ELF-1 (cell line): ENCODE measurements around the gene ZGLP1.
A peak's percentile ranks its signal among the peaks of the same experiment; 100 is the strongest.

Source experiments
- DNase-seq: peaks from one replicate; pipeline ENCODE4 v3.0.0-alpha.2; 2016; ENCODE audit warnings: low read depth, low spot score

The ZGLP1 gene

DNA sequence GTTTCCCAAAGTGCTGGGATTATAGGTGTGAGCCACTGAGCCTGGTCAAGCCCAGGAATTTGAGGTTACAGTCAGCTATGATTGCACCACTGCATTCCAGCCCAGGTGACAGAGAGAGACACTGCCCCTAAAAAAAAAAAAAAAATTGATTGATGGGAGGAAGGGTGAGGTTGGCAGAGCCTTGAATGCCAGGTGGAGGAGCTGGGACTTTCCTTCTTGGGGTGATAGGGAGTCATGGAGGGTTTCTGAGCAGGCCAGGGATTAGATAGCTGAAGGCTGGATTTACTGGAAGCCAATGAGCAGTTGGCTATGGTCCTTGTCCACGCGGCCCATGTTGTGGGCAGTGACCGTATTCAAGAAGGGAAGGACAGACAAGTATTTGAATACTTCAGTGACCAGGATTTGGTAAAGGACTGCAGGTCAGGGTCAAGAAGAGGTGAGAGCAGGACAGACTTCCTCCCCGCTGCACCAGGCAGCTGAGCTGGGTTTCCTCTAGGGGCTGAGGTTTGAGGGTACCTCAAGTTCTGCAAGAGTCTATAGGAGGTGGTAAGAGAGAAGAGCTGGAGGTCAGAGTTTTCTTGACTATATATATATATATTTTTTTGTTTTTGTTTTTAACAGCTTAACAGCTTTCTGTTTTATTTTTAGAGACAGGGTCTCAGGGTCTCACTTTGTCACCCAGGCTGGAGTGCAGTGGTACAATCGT is 29.7 kb downstream of the ZGLP1 start:
- no peak for DNase-seq

DNA sequence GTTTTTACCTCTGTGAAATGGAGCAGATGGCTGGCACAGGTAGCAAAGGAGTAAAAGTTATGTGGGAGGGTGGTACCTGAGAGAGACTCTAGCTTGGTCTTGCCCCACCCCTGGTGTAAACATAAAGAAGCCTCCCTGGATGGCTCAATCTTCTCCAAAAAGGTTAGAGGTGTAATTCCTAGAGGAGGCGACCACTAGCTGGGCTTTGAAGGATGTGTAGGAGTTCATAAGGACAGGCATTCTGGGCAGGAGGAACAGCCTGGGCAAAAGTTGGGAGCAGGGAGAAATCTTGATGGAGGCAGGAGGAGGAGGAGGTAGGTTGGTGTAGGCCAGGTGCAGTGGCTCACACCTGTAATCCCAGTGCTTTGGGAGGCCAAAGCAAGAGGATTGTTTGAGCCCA is 30.7 kb downstream of the ZGLP1 start:
- no peak for DNase-seq

DNA sequence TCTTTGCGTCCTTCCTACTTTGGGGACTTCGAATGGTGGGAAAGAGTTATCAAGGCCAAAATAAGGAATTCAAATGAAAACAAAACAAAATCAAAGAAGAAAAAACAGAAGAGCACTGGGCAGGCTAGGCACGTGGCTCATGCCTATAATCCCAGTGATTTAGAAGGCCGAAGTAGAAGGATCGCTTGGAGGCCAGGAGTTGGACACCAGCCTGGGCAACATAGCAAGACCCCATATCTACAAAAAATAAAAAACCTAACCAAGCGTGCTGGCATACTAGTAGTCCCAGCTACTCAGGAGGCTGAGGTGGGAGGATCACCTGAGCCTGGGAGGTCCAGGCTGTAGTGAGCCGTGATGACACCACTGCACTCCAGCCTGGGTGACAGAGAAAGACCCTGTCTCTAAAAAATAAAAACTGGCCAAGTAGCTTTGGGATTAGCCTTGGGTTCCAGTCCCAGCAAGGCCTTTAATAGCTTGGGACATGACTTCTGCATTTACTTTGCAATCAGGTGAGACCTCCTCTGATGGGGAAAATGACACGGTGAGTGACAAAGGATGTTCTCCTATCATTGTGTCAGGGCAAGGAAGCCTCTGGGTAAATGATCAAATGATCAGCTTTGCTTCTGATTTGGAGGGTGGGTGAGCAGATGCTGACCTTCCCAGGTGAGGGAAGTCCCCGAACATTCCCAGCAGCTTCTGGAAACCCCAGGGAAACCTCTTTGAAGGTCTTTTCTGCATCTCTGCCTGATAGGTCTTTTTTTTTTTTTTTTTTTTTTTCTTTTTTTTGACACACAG is 31.6 kb downstream of the ZGLP1 start:
- DNase-seq, result no peak

DNA sequence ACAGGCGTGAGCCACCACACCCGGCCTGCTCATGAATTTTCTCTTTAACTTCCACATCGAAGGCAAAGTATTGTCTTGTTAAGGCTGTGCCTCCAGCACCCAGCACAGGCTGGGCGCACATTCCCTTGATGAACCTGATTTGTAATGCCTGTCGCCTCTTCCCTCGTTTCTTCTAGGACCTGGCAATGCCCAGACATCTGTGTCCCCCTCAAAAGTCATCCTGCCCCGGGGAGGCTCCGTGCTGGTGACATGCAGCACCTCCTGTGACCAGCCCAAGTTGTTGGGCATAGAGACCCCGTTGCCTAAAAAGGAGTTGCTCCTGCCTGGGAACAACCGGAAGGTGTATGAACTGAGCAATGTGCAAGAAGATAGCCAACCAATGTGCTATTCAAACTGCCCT is 35.0 kb downstream of the ZGLP1 start:
- no peak for DNase-seq

DNA sequence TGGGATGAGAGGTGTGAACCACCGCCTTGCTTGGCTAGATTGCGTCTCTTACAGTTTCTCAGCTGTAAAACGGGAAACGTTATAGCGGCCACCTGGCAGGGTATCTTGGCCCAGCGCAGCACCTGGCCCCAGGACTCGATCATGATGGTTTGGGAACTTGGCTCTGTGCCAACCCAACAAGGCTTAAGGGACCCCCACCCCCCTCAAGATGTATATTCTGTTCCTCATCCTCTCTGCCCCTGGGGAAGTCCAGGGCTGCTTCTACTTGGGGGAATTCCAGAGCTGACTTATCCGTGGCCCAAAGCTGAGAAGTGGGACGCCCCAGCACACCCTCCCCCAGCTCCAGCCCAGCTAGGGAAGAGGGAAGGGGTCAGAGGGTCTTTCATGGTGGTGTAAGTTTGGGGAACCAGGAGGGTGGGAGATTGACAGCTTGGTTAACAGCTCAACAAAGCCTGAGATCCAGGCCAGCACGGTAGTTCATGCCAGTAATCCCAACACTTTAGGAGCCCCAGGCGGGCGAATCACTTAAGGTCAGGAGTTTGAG is 38.0 kb downstream of the ZGLP1 start:
- no peak for DNase-seq

DNA sequence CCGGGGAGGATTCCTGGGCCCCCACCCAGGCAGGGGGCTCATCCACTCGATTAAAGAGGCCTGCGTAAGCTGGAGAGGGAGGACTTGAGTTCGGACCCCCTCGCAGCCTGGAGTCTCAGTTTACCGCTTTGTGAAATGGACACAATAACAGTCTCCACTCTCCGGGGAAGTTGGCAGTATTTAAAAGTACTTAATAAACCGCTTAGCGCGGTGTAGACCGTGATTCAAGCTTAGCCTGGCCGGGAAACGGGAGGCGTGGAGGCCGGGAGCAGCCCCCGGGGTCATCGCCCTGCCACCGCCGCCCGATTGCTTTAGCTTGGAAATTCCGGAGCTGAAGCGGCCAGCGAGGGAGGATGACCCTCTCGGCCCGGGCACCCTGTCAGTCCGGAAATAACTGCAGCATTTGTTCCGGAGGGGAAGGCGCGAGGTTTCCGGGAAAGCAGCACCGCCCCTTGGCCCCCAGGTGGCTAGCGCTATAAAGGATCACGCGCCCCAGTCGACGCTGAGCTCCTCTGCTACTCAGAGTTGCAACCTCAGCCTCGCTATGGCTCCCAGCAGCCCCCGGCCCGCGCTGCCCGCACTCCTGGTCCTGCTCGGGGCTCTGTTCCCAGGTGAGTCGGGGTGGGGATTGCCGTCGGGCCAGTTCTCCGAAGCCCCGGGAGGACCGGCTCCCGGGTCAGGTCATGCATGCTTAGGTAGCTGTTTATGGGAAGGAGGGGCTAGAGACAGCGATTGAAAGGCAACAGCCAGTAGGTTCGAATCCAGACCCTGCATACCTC is 38.8 kb downstream of the ZGLP1 start, which contains the start of gene ICAM1:
TSS of gene ICAM1 (plus strand) at position 505 of the 779 bp plus-strand sequence. CDS start at position 545, 40 bp downstream.
- peak; percentile 88 for DNase-seq

DNA sequence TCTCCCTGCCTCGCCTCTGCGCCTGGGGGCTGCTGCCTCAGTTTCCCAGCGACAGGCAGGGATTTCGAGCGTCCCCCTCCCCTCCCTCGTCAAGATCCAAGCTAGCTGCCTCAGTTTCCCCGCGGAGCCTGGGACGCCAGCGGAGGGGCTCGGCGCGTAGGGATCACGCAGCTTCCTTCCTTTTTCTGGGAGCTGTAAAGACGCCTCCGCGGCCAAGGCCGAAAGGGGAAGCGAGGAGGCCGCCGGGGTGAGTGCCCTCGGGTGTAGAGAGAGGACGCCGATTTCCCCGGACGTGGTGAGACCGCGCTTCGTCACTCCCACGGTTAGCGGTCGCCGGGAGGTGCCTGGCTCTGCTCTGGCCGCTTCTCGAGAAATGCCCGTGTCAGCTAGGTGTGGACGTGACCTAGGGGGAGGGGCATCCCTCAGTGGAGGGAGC is 39.4 kb downstream of the ZGLP1 start:
- DNase-seq, result no peak

DNA sequence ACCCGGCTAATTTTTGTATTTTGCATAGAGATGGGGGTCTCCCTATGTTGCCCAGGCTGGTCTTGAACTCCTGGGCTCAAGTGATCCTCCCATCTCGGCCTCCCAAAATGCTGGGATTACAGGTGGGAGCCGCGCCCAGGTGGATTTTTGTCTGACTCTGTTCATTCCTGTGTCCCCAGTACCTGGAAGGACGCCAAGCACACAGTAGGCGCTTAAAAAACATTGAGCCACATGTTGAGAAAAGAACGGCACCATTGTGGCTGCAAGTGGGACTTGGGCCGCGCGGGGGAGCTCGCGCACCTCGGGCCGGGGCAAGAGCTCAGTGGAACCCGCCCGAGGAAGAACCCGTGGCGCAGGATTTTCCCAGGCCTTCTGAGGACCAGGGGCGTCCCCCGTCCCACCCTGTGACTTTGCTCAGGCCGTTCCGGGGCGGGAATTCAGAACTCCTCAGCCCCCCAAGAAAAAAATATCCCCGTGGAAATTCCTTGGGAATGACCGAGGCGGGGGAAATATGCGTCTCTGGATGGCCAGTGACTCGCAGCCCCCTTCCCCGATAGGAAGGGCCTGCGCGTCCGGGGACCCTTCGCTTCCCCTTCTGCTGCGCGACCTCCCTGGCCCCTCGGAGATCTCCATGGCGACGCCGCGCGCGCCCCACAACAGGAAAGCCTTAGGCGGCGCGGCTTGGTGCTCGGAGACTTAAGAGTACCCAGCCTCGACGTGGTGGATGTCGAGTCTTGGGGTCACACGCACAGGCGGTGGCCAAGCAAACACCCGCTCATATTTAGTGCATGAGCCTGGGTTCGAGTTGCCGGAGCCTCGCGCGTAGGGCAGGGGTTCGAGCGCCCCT is 40.1 kb downstream of the ZGLP1 start:
- DNase-seq, result peak; percentile 89

DNA sequence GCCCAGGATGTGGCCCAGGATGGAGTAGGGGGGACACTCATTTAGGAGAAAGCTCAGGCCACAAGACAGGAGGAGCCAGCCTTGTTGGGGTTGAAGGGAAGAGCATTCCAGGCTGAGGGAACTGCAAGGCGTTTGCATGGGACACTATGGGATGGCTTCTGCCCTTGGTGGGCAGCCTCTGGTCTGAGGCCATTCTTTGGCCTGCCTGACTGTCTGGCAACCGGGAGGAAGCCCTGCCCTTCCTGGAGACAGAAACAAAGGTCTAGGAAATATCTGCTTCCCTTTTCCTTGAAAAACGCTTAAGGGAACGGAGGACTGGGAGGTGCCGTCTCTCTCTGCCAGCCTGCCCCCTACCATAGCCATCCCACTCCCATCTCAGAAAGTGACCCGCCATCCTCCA is 41.5 kb downstream of the ZGLP1 start:
- no peak for DNase-seq

DNA sequence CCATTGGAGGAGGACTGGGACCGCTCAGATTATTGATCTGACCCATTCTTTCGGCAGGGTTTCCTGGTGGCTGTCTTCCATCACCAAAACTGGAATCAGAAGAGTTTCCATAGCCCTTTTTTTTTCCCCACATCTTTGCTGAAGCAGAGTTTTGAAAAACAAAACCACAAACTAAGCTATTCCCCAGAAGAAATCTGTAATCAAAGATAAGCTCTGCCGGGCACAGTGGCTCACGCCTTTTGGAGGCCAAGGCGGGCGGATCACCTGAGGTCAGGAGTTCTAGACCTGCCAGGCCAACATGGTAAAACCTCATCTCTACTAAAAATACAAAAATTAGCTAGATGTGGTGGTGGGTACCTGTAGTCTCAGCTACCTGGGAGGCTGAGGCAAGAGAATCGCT is 42.9 kb downstream of the ZGLP1 start:
- no peak for DNase-seq

DNA sequence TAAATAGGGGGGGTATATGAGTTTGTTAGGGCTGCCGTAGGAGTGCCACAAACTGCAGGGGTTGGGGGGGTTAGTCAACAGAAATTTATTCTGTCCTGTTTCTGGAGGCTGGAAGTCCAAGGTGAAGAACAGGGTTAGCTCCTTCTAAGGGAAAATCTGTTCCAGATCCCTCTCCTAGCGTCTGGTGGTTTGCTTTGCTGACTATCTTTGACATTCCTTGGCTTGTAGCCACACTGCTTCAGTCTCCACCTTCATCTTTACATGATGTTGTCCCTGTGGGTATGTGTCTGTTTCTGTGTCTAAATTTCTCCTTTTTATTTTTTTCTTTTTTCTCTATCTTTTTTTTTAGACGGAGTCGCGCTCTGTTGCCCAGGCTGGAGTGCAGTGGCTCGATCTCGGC is 46.8 kb downstream of the ZGLP1 start:
- no peak for DNase-seq

DNA sequence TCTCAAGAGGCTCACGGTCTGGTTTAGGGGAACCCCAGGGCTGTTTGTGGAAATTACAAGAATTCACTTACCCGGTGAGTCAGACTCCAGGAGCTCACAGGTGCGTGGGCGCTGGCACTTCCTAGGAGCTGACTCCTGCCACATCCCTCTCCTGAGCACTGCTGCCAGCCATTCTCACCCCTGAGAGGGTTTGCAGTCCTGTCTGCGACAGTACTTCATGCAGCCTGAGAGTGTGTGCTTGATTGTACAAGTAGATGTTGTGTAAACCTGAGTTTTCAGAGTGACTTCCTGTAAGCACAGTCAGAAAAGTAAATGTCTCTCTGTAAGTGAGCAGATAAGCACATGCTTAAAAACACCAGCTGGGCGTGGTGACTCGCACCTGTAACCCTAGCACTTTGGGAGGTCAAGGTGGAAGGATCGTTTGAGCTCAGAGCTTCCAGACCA is 49.5 kb downstream of the ZGLP1 start:
- no peak for DNase-seq

DNA sequence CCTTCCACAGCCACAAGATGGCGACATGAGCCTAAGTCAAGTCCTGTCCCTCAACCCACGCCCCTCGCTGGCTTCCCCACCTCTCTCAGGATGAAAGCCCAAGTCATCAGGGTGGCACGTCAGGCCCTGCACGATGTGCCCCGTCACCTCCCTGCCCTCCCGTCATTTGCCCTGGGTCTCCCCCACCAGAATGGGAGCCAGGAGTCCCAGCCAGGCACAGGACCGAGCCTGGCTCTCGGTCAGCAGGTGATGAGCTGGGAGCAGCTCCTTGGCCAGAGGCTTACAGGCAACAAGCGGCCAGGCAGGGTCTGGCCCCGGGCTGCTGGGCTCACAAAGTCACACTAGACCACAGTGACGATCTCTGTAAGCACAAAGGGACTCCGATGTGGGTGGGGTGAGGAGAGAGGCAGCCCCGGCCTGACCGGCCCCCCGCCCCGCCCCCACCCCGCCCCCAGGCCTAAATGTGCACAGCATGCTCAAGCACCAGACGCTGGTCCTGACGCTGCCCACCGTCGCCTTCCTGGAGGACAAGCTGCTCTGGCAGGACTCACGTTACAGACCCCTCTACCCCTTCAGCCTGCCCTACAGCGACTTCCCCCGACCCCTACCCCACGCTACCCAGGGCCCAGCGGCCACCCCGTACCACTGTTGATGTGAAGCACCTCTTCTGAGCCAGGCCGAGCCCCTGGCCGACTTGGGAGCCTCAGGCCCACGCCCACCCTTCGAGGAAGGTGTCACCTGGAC is 50.3 kb downstream of the ZGLP1 start:
- peak; percentile 92 for DNase-seq

DNA sequence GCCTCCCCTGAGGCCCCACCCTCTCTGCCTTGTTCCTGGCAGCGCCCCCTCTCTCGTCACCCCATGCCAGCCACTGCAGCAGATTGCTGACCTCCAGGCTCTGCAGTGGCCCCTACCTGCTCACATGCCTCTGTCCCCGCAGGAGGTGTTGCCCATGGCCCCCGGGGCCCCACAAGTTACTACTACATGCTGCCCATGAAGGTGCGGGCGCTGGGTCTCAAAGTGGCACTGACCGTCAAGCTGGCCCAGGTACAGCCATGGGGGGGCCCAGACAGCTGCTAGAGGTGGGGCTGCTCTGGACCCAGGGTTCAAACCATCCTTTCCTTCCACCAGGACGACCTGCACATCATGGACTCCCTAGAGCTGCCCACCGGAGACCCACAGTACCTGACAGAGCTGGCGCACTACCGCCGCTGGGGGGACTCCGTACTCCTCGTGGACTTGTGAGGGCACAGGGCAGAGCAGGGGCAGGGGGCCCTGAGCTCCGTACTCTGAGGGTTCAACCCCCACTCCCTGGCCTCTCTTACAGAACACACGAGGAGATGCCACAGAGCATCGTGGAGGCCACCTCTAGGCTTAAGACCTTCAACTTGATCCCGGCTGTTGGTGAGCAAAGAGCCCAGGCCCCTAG is 51.4 kb downstream of the ZGLP1 start:
- DNase-seq, result no peak

DNA sequence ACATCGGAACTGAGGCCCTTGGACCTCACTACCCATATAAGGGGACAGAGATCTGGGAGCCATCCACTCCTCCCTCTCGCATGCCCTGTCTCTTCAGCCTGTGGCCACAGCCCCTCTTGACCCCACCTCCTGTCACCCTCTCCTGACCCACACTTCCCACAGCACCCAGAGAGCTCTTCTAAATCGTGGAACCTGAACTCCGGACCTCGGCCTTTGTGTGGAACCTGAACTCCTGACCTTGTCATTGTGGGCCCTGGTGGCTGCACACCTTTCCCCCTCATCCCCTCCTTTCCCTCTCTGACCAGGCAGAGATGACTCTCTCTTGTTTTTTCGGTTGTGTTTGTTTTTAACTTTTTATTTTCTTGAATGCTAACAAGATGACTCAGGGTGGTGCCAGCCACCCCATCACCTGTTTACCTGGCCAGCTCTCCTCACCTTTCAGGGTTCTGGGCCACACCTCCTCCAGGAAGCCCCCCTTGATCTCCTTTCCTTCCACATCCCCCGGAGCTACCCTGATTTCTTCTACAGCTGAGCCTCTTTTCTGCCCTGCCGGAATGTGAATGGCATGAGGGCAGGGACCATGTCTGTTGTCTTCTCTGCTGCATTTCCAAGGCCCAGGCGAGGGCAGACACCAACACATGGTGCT is 52.5 kb downstream of the ZGLP1 start:
- DNase-seq, result no peak

DNA sequence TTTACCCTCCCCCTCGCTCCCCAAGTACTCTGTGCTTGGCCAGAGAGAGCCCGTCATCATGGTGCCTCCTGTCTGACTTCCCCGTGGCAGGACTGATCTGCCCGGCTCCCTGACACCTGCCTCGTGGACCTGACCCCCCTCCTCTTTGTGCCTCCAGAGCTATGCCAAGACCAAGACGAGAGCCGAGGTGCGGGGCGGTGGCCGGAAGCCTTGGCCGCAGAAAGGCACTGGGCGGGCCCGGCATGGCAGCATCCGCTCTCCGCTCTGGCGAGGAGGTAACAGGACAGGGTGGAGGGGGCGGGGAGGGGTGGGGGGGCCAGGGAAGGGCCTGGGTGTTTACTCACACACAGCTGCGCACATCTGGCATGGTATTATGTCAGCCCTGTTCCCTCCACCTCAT is 53.1 kb downstream of the ZGLP1 start:
- no peak for DNase-seq

DNA sequence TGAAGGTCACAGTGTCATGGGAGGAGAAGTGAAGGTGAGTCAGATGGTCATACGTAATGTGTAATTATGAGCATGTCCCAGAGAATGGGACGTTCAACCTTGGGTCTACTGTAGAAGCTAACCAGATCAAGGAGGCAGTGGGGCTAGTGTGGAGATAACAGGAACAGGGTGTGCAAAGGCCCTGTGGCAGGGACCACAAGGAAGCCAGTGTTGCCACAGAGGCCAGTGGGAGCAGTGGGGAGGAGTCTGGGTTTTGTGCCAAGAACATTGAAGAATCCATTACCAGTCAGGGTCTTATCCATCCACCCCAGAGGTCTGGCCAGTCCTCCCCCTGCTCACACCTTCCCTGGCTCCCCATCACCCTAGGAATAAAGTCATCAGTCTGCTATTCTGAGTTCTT is 54.3 kb downstream of the ZGLP1 start:
- no peak for DNase-seq
